Measurements from ENCODE around the gene HES5.

HES5 gene

DNA sequence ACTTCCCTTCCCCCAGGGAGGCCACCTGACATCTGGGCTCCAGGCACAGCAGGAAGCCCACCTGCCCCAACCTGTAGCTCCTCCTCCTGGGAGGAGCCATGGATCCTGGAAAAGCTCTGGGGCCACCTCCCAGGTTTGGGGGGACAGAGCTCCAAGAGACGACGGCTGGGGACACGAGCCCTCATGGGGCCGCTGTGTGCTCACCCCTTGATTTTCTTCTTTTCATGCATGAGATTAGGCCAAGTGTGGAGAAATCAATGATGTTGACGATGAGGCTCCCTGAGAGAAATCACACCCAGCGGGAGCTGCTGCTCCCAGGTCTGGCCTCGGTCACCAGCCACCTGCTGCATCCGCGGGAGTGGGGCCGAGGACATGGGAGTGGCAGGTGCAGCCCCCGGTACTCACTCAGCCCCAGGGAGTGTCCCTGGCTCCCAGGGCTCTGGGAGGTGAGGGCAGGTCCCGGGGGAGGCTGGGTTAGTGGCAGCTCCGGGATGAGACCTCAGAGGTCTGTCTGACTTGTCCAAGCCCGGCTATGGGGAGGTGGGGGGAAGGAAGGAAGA, 34.8 kb upstream of the HES5 start:
- POLR2A ChIA-PET, result no interaction called here
- DNase-seq (ENCODE audit: low read depth, low spot score), result no peak
- TF ChIP-seq, protein P1, sequence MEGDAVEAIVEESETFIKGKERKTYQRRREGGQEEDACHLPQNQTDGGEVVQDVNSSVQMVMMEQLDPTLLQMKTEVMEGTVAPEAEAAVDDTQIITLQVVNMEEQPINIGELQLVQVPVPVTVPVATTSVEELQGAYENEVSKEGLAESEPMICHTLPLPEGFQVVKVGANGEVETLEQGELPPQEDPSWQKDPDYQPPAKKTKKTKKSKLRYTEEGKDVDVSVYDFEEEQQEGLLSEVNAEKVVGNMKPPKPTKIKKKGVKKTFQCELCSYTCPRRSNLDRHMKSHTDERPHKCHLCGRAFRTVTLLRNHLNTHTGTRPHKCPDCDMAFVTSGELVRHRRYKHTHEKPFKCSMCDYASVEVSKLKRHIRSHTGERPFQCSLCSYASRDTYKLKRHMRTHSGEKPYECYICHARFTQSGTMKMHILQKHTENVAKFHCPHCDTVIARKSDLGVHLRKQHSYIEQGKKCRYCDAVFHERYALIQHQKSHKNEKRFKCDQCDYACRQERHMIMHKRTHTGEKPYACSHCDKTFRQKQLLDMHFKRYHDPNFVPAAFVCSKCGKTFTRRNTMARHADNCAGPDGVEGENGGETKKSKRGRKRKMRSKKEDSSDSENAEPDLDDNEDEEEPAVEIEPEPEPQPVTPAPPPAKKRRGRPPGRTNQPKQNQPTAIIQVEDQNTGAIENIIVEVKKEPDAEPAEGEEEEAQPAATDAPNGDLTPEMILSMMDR (IDR thresholded peaks at IDR 0.05; ENCODE audit: insufficient read depth, low read length, missing control alignments), result no peak
- H3K4me3 ChIP-seq (ENCODE audit: low read depth, low read length), result no peak overlapping the region
- CTCF ChIA-PET, result no interaction called here

DNA sequence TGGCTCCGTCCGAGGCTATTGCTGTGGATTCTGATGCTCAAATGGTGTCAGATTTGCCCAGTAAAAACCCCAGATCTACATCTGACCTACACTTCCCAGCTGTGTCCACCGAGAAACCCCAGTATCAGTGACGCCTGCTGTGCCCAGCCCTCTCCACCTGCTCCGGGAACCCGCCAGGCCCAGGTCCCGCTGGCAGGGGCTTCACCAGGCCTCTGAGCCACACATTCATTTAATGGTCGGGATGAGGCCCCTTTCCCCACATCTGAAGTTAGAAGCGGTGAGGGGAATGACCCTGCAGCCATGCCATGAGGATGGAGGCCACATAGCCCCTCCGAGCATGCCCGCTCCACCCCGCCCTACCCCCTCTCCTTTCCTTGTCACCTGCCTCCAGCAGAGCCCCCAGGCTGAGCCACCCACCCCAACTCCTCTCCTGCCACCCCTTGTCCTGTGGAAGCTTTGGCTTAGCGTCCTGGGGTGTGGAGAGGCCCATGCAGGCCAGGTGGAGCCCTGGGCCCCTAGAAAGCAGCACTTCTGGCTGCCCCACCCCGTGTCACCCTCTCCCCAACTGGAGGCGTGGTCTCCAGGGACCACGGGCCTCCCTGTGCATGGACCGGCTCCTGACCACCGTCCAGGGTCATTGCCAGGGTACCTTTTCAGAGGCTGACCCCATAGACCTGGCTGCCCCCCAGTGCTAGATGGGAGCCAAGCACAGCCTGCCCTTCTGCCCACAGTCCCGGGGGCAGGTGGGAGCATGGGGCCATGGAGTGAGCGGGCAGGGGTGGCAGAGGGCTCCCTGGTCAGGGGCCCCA, 34.1 kb upstream of the HES5 start:
- CTCF ChIA-PET, result interaction anchor here (2.6 kb wide), 1 partner anchor 16 kb away, joined by 11 read pairs; no protein-coding TSS in a partner anchor
- DNase-seq (ENCODE audit: low read depth, low spot score), result no peak
- no peak overlapping the region for H3K4me3 ChIP-seq (ENCODE audit: low read depth, low read length)
- POLR2A ChIA-PET, result no interaction called here
- TF ChIP-seq, protein P1 (IDR thresholded peaks at IDR 0.05; ENCODE audit: insufficient read depth, low read length, missing control alignments), result no peak

DNA sequence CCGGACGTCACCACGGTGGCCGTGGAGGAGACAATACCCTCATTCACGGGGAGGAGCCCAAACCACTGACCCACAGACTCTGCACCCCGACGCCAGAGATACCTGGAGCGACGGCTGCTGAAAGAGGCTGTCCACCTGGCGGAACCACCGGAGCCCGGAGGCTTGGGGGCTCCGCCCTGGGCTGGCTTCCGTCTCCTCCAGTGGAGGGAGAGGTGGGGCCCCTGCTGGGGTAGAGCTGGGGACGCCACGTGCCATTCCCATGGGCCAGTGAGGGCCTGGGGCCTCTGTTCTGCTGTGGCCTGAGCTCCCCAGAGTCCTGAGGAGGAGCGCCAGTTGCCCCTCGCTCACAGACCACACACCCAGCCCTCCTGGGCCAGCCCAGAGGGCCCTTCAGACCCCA, 33.1 kb upstream of the HES5 start:
- CTCF ChIA-PET, result interaction anchor here (2.6 kb wide), 1 partner anchor 15 kb away, joined by 11 read pairs; no protein-coding TSS in a partner anchor
- POLR2A ChIA-PET, result interaction anchor here (0.6 kb wide), 1 partner anchor 23 kb away, joined by 3 read pairs; the partner anchor contains the start of gene PRXL2B
- TF ChIP-seq, protein P1 (IDR thresholded peaks at IDR 0.05; ENCODE audit: insufficient read depth, low read length, missing control alignments), result no peak
- no peak for DNase-seq (ENCODE audit: low read depth, low spot score)
- no peak overlapping the region for H3K4me3 ChIP-seq (ENCODE audit: low read depth, low read length)

DNA sequence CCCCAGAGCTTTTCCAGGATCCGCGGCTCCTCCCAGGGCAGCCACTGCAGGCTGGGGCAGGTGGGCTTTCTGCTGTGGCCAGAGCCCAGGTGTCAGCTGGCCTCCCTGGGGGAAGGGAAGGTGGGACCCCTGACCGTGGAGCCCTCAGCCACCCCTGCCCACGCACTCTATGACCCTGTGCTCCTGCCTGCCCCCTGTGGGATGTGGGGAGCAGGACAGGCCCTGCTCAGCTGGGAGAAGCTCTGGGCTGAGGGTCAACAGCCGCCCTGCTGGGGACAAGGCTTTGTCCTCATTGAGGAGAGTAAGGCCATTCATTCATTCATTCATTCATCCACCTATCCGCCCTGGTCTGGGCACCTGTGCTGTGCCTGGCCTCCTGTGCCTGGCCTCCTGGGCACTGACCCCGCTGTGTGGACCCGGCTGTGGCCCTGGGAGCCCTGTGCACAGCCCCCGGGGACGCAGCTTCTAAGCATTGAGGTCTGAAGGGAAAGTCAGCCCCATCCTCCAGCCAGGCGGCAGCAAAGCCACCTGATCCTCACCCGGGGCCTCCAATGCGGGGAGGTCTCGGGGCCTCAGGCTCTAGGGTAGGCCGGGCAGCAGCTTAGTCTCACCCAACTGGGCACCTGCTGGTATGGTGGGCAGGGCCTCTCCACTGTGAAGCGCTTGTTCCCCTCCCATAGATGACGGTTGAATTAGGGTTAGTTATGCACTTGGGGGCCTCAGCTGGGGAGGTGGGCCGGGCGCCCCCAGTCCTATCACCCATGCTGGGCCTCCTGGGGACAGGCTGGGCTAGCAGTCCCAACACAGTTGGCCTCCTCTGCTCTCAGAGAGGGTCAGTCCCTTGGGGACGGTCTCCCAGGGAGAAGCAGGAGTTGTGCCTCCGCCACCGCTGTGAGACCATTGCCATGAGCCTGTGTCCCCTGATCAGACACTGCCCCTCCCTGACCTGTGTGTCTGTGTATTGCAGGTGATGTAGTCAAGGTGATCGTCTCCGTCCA, 32.1 kb upstream of the HES5 start:
- POLR2A ChIA-PET, result no interaction called here
- H3K4me3 ChIP-seq (ENCODE audit: low read depth, low read length), result no peak overlapping the region
- CTCF ChIA-PET, result interaction anchor here (1.0 to 2.6 kb wide), 3 partner anchors 8 to 146 kb away, joined by 3 to 11 read pairs (median 9); no protein-coding TSS in a partner anchor
- no peak for DNase-seq (ENCODE audit: low read depth, low spot score)
- TF ChIP-seq, protein P1 (IDR thresholded peaks at IDR 0.05; ENCODE audit: insufficient read depth, low read length, missing control alignments), result no peak

DNA sequence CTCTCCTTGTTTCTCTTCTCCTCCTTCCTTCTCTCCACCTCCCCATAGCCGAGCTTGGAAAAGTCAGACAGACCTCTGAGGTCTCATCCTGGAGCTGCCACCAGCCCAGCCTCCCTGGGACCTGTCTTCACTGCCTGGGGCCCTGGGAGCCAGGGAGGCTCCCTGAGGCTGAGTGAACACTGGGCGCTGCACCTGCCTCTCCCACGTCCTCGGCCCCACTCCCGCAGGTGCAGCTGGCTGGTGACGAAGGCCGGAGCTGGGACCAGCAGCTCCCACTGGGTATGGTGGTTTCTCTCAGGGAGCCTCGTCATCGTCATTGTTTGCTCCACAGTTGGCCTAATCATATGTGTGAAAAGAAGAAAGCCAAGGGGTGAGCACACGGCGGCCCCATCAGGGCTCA, 31.4 kb upstream of the HES5 start:
- CTCF ChIA-PET, result interaction anchor here (1.0 to 2.6 kb wide), 3 partner anchors 9 to 145 kb away, joined by 3 to 11 read pairs (median 9); no protein-coding TSS in a partner anchor
- no peak for DNase-seq (ENCODE audit: low read depth, low spot score)
- H3K4me3 ChIP-seq (ENCODE audit: low read depth, low read length), result no peak overlapping the region
- POLR2A ChIA-PET, result no interaction called here
- TF ChIP-seq, protein P1 (IDR thresholded peaks at IDR 0.05; ENCODE audit: insufficient read depth, low read length, missing control alignments), result no peak

All from AG04449 (cell line).